GM18873 (cell line): ENCODE data around the gene WBP4.
"Not testable (repeated sequence)": the region's sequence is repeated elsewhere in the genome, so short reads cannot be mapped to it uniquely, and the experiment has no call there.

Experiments
- ATAC-seq: cut with Tn5 transposase; IDR thresholded peaks from one replicate; pipeline ENCODE4 v1.9.1; 2021; ENCODE audit warnings: mild to moderate bottlenecking, moderate library complexity, moderate number of reproducible peaks; ENCODE audit not compliant: unreplicated experiment, low FRiP score

WBP4 gene

GRCh38 chr13:41075485-41075884 is 14.2 kb downstream of the WBP4 start:
- ATAC-seq: no peak

- no peak for ATAC-seq
Observed at GRCh38 chr13:41077475-41077874, 16.2 kb downstream of the WBP4 start.

GRCh38 chr13:41079725-41080124 is 18.4 kb downstream of the WBP4 start:
- no peak for ATAC-seq

GRCh38 chr13:41085961-41086585 is 24.8 kb downstream of the WBP4 start:
- no peak for ATAC-seq

GRCh38 chr13:41095681-41096080 is 34.4 kb downstream of the WBP4 start:
- not testable (repeated sequence) for ATAC-seq

GRCh38 chr13:41098761-41099160 is 37.5 kb downstream of the WBP4 start:
- ATAC-seq: no peak

GRCh38 chr13:41099986-41100385 is 38.7 kb downstream of the WBP4 start:
- ATAC-seq: no peak

GRCh38 chr13:41107104-41107571 is 45.8 kb downstream of the WBP4 start:
- no peak for ATAC-seq

GRCh38 chr13:41107584-41108014 is 46.3 kb downstream of the WBP4 start:
- ATAC-seq: no peak

- ATAC-seq: no peak
Observed at GRCh38 chr13:41111454-41111853, 50.1 kb downstream of the WBP4 start.

- no peak for ATAC-seq
Observed at GRCh38 chr13:41117869-41118268, 56.6 kb downstream of the WBP4 start.

- ATAC-seq: no peak
Observed at GRCh38 chr13:41122838-41123237, 61.5 kb downstream of the WBP4 start.

- ATAC-seq: no peak
Observed at GRCh38 chr13:41127701-41128100, 66.4 kb downstream of the WBP4 start.

GRCh38 chr13:41130356-41130755 is 69.0 kb downstream of the WBP4 start:
- ATAC-seq: no peak

- not testable (repeated sequence) for ATAC-seq
Observed at GRCh38 chr13:41131189-41131588, 69.9 kb downstream of the WBP4 start.

- ATAC-seq: peak; percentile 5
Observed at GRCh38 chr13:41131660-41132511, 70.6 kb downstream of the WBP4 start.

GRCh38 chr13:41132512-41133152 is 71.3 kb downstream of the WBP4 start, which contains the start of gene KBTBD6:
Gene KBTBD6 (minus strand): TSS chr13:41132802. CDS start chr13:41132511, 291 bp downstream.
- peak; percentile 97 for ATAC-seq
